Mesangial cell (primary cell): ENCODE results near the gene ADAM33. TPM values are rescaled to one million over a fixed set of nuclear protein-coding genes. Genes with fewer than 3 reads are reported as not detected.

Source experiments
- total RNA-seq: library from RNA; depleted of rRNA; stranded (reverse); fragments of >200 nt; gene quantifications from 2 replicates; pipeline ENCODE4 v1.2.3, GENCODE V29; 2015

ADAM33 gene
- 0.33 and 2.2 TPM in 2 replicates for total RNA-seq

GRCh38 chr20:3681931-3682781 is at the start of gene ADAM33:
TSS of gene ADAM33 (minus strand) at chr20:3682010. CDS start at chr20:3682004, 6 bp downstream.

GRCh38 chr20:3712279-3712873 is 30.6 kb upstream of the ADAM33 start, which contains the start of gene SIGLEC1:
TSS of gene SIGLEC1 (minus strand) at chr20:3712600. CDS start at chr20:3707128, 5,472 bp downstream.

GRCh38 chr20:3663031-3663701 is 18.6 kb downstream of the ADAM33 start, which contains the start of gene GFRA4:
TSS of gene GFRA4 (minus strand) at chr20:3663399. CDS start at chr20:3663399, 0 bp downstream.

Other genes starting within 250 kb of the ADAM33 start
- 18.4 and 36.9 TPM in 2 replicates for gene ATRN, start 211.0 kb downstream of the ADAM33 start, total RNA-seq
- not detected in 2 replicates for gene GFRA4, start 18.6 kb downstream of the ADAM33 start, total RNA-seq
- gene SIGLEC1, start 30.6 kb upstream of the ADAM33 start, total RNA-seq, result not detected in 2 replicates
- gene HSPA12B, start 50.7 kb upstream of the ADAM33 start, total RNA-seq, result 0.13 TPM in 1 of 2 replicates, not detected in the other
- 38.9 and 59.0 TPM in 2 replicates for gene ADISSP, start 85.7 kb upstream of the ADAM33 start, total RNA-seq
- gene SPEF1, start 99.4 kb upstream of the ADAM33 start, total RNA-seq, result 0.16 and 0.76 TPM in 2 replicates
- 70.2 and 88.3 TPM in 2 replicates for gene CENPB, start 104.7 kb upstream of the ADAM33 start, total RNA-seq
- 54.3 and 72.8 TPM in 2 replicates for gene CDC25B, start 114.3 kb upstream of the ADAM33 start, total RNA-seq
- gene AP5S1, start 138.5 kb upstream of the ADAM33 start, total RNA-seq, result 17.9 and 21.2 TPM in 2 replicates
- gene MAVS, start 164.8 kb upstream of the ADAM33 start, total RNA-seq, result 22.0 and 29.4 TPM in 2 replicates
- gene PANK2, start 207.4 kb upstream of the ADAM33 start, total RNA-seq, result 17.9 and 23.0 TPM in 2 replicates